GM15510 (cell line): ENCODE results near the gene SYNJ2BP.

Experiments
- POLR2A ChIP-seq: IDR thresholded peaks from 3 replicates; pipeline ENCODE4 v1.6.1; 2011; ENCODE audit warnings: borderline replicate concordance; ENCODE audit not compliant: insufficient read length; ENCODE audit errors: extremely low read depth

SYNJ2BP gene

GRCh38 chr14:70416725-70417349 is at the start of gene SYNJ2BP:
Gene SYNJ2BP (minus strand): TSS chr14:70417090. CDS start chr14:70416963, 127 bp downstream.
- peak; percentile 39 for TF ChIP-seq POLR2A

- TF ChIP-seq POLR2A, result no peak
Measured at GRCh38 chr14:70454731-70455130, 37.8 kb upstream of the SYNJ2BP start.

GRCh38 chr14:70451874-70452273 is 35.0 kb upstream of the SYNJ2BP start, which contains the start of gene ADAM21:
Gene ADAM21 (plus strand): TSS chr14:70452174. CDS start chr14:70457500, 5,326 bp downstream.
- TF ChIP-seq POLR2A, result no peak

GRCh38 chr14:70448633-70449340 is 31.9 kb upstream of the SYNJ2BP start:
- TF ChIP-seq POLR2A, result no peak

GRCh38 chr14:70442750-70443149 is 25.9 kb upstream of the SYNJ2BP start:
- no peak for TF ChIP-seq POLR2A

- TF ChIP-seq POLR2A, result no peak
Measured at GRCh38 chr14:70441641-70442040, 24.8 kb upstream of the SYNJ2BP start.

GRCh38 chr14:70436867-70437266 is 20.0 kb upstream of the SYNJ2BP start:
- TF ChIP-seq POLR2A, result no peak

GRCh38 chr14:70425354-70425753 is 8.5 kb upstream of the SYNJ2BP start:
- TF ChIP-seq POLR2A, result no peak

- no peak for TF ChIP-seq POLR2A
Measured at GRCh38 chr14:70422538-70422937, 5.6 kb upstream of the SYNJ2BP start.

GRCh38 chr14:70416338-70416724 is 559 bp downstream of the SYNJ2BP start:
- no peak for TF ChIP-seq POLR2A

GRCh38 chr14:70415788-70416187 is 1.1 kb downstream of the SYNJ2BP start:
- no peak for TF ChIP-seq POLR2A

- TF ChIP-seq POLR2A, result no peak
Measured at GRCh38 chr14:70407621-70408020, 9.3 kb downstream of the SYNJ2BP start.

GRCh38 chr14:70401643-70402042 is 15.2 kb downstream of the SYNJ2BP start:
- no peak for TF ChIP-seq POLR2A

- no peak for TF ChIP-seq POLR2A
Measured at GRCh38 chr14:70398706-70399431, 18.0 kb downstream of the SYNJ2BP start.

GRCh38 chr14:70398280-70398679 is 18.6 kb downstream of the SYNJ2BP start:
- no peak for TF ChIP-seq POLR2A
